ENCODE results near the gene SART3. TPM values are rescaled to one million over a fixed set of nuclear protein-coding genes. Genes with fewer than 3 reads are reported as not detected.

Gene SART3
- 100 to 1,000 TPM in 1 of 4 donors, 10 to 100 TPM in 3; 67.8 to 205 (median 77.7) TPM for total RNA-seq

- peak; percentile 73 to 87 (median 85) for DNase-seq
- Histone ChIP-seq H3K27me3 (no peaks in the 10 kb centered on the region), H3K27ac (peak within 1 kb of the TSS; percentile 93 to 97 (median 95)), H3K4me3 (peak within 1 kb of the TSS; percentile 84 to 96 (median 93)), H3K9me3 (no peaks in the 10 kb centered on the region), H3K4me1 (peaks cover 0 to 35% (median 14%) of the 10 kb centered on the region in 4 donors), H3K36me3 (peaks cover 0 to 28% (median 0%) of the 10 kb centered on the region in 3 donors)
- TF ChIP-seq POLR2A (IDR thresholded peaks at IDR 0.05), result peak; percentile 18 to 59
- TF ChIP-seq CTCF (IDR thresholded peaks at IDR 0.05), result no peak
Observed at GRCh38 chr12:108560752-108561719, at the start of gene SART3. SART3 (minus strand) TSS chr12:108561173; CDS start chr12:108561154, 19 bp downstream.

GRCh38 chr12:108610336-108610815 is 49.4 kb upstream of the SART3 start:
- Histone ChIP-seq H3K9me3 (no peaks in the 10 kb centered on the region), H3K4me3 (no peak overlapping the region), H3K36me3 (no peaks in the 10 kb centered on the region), H3K27me3 (no peaks in the 10 kb centered on the region), H3K4me1 (no peaks in the 10 kb centered on the region), H3K27ac (peak overlapping the region in 1 of 4 donors; percentile 19)
- DNase-seq, result no peak
- TF ChIP-seq POLR2A (IDR thresholded peaks at IDR 0.05) (no peak), CTCF (IDR thresholded peaks at IDR 0.05) (no peak)

- no peaks in the 10 kb centered on the region for H3K9me3 ChIP-seq
- no peak for TF ChIP-seq CTCF (IDR thresholded peaks at IDR 0.05)
- no peak for TF ChIP-seq POLR2A (IDR thresholded peaks at IDR 0.05)
- peak in 2 of 3 donors; percentile 22 to 75 for DNase-seq
- H3K4me1 ChIP-seq, result no peaks in the 10 kb centered on the region
- H3K27me3 ChIP-seq, result no peaks in the 10 kb centered on the region
- H3K4me3 ChIP-seq, result no peak overlapping the region
- H3K36me3 ChIP-seq, result no peaks in the 10 kb centered on the region
- peak overlapping the region in 2 of 4 donors; percentile 19 to 48 for H3K27ac ChIP-seq
Observed at GRCh38 chr12:108609537-108610335, 48.8 kb upstream of the SART3 start.

- no peak for DNase-seq
- TF ChIP-seq CTCF (IDR thresholded peaks at IDR 0.05) (no peak), POLR2A (IDR thresholded peaks at IDR 0.05) (no peak)
- H3K36me3 ChIP-seq, result no peaks in the 10 kb centered on the region
- H3K27me3 ChIP-seq, result no peaks in the 10 kb centered on the region
- no peaks in the 10 kb centered on the region for H3K9me3 ChIP-seq
- H3K4me1 ChIP-seq, result no peaks in the 10 kb centered on the region
- no peak overlapping the region for H3K4me3 ChIP-seq
- no peak overlapping the region for H3K27ac ChIP-seq
Observed at GRCh38 chr12:108608616-108609015, 47.6 kb upstream of the SART3 start.

DNA sequence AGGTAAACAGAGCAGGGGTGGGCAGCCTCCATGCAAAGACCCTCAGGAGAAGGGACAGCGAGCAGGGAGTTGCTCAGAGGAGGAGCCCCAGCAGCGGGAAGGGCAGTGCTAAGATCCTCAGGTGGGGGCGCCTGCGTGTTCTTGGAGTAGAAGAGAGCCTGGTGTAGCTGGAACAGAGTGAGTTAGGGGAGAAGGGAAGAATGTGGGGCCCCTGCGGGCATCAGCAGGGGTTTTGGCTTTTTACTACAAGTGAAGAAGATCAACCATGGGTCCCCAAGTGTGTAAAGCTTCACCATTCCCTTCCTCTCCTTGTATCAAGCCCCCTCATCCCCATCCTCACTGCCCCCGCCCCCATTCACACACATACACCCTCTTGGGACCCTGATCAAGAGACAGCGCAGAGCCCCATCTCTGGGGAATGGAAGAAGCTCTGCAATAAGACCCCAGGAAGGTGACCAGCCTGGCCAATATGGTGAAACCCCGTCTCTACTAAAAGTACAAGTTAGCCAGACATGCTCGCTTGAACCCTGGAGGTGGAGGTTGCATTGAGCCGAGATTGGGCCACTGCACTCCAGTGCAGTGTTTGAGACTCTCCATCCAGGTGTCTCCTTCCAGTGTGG is 47.1 kb upstream of the SART3 start:
- no peak for TF ChIP-seq POLR2A (IDR thresholded peaks at IDR 0.05)
- no peak for TF ChIP-seq CTCF (IDR thresholded peaks at IDR 0.05)
- Histone ChIP-seq H3K9me3 (no peaks in the 10 kb centered on the region), H3K36me3 (no peaks in the 10 kb centered on the region), H3K27me3 (no peaks in the 10 kb centered on the region), H3K27ac (no peak overlapping the region), H3K4me3 (no peak overlapping the region), H3K4me1 (no peaks in the 10 kb centered on the region)
- no peak for DNase-seq

All from Peyer's patch (tissue), 4 donors.